PFSK-1 (cell line): Measurements from ENCODE around the gene DDB1.

Experiments
- FOXP2 ChIP-seq: optimal IDR thresholded peaks from 2 replicates; pipeline ENCODE3; 2011; ENCODE audit warnings: borderline replicate concordance, control low read depth, inconsistent platforms; ENCODE audit not compliant: insufficient read depth; ENCODE audit errors: extremely low read length, extremely low read depth
- POLR2AphosphoS5 ChIP-seq: IDR thresholded peaks from 2 replicates; pipeline ENCODE4 v1.6.1; 2012; ENCODE audit warnings: low read depth, mild to moderate bottlenecking, control low read depth, low read length, moderate library complexity
- SIN3A ChIP-seq: IDR thresholded peaks from 2 replicates; pipeline ENCODE4 v1.6.1; 2012; ENCODE audit warnings: mild to moderate bottlenecking, low read length, moderate library complexity, borderline replicate concordance; ENCODE audit not compliant: insufficient read depth
- TAF1 ChIP-seq: IDR thresholded peaks from 2 replicates; pipeline ENCODE4 v1.6.1; 2012; ENCODE audit warnings: low read length, control low read depth, borderline replicate concordance; ENCODE audit not compliant: insufficient read depth
- TF ChIP-seq, protein P1 (sequence below), 2 experiments: IDR thresholded peaks; 2 replicates each; pipeline versions ENCODE4 v1.6.1 to v1.8.0; 2011 to 2012; ENCODE audit warnings: low read depth in 2 of 2, low read length in 2 of 2, control low read depth in 1 of 2, inconsistent platforms in 1 of 2, mild to moderate bottlenecking in 1 of 2, moderate library complexity in 1 of 2; ENCODE audit not compliant: insufficient read depth in 1 of 2

Gene DDB1

DNA sequence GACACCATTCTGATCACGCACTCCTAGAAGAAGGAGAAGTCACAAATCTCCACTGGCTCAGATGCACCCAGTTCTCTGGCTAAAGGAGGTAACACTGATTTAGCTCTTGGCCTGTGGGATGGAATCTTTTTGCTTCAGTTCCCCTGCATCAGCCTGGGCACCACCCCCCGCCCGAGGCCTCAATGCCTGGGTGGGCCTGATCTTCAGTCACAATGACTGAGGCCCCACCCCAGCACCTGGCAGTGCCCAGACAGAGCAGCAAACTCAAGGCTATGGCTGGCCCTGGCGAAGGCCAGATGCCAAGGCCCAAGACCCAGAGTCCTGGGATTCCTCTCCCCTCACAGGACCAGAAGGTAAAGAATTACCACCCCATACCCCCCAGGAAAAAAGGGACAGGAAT lies 23.8 kb upstream of the DDB1 start:
- no peak for TF ChIP-seq FOXP2
- no peak for TF ChIP-seq POLR2AphosphoS5
- TF ChIP-seq TAF1, result no peak
- no peak for TF ChIP-seq SIN3A
- TF ChIP-seq, protein P1, sequence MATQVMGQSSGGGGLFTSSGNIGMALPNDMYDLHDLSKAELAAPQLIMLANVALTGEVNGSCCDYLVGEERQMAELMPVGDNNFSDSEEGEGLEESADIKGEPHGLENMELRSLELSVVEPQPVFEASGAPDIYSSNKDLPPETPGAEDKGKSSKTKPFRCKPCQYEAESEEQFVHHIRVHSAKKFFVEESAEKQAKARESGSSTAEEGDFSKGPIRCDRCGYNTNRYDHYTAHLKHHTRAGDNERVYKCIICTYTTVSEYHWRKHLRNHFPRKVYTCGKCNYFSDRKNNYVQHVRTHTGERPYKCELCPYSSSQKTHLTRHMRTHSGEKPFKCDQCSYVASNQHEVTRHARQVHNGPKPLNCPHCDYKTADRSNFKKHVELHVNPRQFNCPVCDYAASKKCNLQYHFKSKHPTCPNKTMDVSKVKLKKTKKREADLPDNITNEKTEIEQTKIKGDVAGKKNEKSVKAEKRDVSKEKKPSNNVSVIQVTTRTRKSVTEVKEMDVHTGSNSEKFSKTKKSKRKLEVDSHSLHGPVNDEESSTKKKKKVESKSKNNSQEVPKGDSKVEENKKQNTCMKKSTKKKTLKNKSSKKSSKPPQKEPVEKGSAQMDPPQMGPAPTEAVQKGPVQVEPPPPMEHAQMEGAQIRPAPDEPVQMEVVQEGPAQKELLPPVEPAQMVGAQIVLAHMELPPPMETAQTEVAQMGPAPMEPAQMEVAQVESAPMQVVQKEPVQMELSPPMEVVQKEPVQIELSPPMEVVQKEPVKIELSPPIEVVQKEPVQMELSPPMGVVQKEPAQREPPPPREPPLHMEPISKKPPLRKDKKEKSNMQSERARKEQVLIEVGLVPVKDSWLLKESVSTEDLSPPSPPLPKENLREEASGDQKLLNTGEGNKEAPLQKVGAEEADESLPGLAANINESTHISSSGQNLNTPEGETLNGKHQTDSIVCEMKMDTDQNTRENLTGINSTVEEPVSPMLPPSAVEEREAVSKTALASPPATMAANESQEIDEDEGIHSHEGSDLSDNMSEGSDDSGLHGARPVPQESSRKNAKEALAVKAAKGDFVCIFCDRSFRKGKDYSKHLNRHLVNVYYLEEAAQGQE (IDR thresholded peaks at IDR 0.05; ENCODE audit: insufficient read depth in 1 of 2, low read depth in 2 of 2, low read length in 2 of 2), result no peak

DNA sequence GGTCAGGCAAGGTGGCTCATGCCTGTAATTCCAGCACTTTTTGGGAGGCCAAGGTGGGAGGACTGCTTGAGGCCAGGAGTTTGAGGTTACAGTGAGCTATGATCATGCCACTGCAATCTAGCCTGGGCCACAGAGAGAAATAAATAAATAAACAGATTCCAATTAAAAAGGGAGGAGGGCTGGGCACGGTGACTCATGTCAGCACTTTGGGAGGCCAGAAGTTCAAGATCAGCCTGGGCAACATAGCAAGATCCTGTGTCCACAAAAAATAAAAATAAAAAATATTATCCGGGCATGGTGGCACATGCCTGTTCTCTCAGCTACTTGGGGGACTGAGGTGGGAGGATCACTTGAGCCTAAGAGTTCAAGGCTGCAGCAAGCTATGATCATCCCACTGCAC lies 21.3 kb upstream of the DDB1 start:
- TF ChIP-seq SIN3A, result no peak

DNA sequence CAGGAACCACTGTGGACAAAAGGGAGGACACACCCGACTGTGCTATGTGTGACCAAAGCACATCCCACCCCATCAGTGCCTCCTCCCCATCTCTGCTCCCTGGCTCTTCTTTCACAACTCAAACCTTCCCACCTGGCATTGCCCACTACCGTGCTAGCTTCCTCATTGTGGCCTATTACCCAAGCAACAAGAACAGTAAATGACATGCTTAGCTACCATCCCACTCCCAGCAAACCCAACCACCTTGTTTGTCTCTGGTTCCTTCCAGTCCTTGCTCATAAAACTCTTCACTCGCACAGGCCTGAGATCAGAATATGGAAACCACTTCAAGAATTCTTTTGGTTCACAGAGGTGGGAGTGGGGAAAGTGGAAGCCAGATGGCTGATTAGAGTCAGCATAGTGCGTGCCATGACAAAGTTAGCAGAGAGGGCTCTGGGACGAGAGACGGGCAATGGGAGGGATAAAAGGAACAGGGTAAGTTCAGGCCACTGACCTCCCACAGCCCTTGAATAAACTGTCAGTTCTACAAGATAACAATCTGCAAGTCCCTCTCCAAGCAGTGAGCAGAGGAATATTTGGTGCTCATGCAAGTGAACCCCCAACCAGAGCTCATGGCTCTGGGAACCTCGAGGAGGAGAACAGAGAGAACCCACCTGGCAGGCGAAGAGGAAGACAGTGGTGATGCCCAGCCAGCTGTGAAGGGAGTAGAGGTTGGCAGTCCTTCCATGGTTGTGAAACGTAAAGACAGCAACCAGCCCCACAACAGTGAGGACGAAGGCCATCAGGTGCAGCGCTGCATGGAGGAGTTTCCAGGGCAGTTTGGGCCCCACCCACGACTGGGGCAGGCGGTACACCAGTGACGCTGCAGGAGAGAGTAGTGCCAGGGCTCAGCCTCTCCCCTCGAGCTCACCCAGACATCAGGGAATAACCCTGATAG lies 20.5 kb upstream of the DDB1 start:
- TF ChIP-seq TAF1, result no peak
- TF ChIP-seq SIN3A, result no peak
- no peak for TF ChIP-seq POLR2AphosphoS5
- TF ChIP-seq, protein P1 (IDR thresholded peaks at IDR 0.05; ENCODE audit: insufficient read depth in 1 of 2, low read depth in 2 of 2, low read length in 2 of 2), result no peak
- TF ChIP-seq FOXP2, result no peak

DNA sequence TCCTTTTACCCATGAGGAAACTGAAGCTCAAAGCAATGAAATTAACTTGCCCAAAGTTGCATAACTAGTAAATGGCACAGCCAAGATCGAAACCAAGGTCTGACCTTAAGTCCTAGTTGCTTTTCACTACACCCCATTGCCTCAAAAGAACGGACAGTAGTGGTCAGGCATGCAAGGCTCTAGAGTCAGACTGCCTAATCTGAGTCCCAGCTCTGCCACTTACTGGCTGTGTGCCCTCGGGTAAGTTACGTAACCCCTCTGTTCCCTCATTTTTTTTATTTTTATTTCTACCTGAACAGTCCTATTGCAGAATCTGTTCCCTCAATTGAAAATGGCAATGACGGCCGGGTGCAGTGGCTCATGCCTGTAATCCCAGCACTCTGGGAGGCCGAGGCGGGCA lies 19.1 kb upstream of the DDB1 start:
- TF ChIP-seq POLR2AphosphoS5, result no peak
- TF ChIP-seq FOXP2, result no peak
- no peak for TF ChIP-seq SIN3A
- TF ChIP-seq, protein P1 (IDR thresholded peaks at IDR 0.05; ENCODE audit: insufficient read depth in 1 of 2, low read depth in 2 of 2, low read length in 2 of 2), result no peak
- TF ChIP-seq TAF1, result no peak

DNA sequence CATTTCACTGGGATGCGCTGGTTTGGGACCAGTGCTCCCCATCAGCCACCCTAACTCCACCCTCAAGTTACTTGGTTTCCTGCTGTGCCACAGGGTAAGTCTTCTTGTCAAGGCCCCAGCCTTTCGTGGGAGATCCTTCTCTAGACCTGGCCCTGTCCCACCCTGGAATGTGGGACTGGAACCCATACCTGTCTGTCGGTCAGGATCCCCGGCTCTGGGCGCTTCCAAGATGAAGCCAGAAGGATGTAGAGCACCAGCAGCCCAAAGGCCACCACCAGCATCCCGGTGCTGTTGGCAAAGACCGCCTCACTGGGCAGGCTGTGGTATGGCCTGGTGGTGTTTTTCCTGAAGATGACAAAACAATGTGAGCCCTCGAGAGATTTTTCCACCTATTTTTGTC lies 17.9 kb upstream of the DDB1 start:
- TF ChIP-seq TAF1 (no peak), POLR2AphosphoS5 (no peak), SIN3A (no peak), FOXP2 (no peak)
- TF ChIP-seq, protein P1 (IDR thresholded peaks at IDR 0.05; ENCODE audit: insufficient read depth in 1 of 2, low read depth in 2 of 2, low read length in 2 of 2), result no peak
